Measurements from ENCODE around the gene FAM3D.

GRCh38 chr3:58657571-58658141 is 8.9 kb downstream of the FAM3D start:
- TF ChIP-seq CTCF (IDR thresholded peaks at IDR 0.05) (no peak), POLR2A (IDR thresholded peaks at IDR 0.05) (no peak)

Data from testis (tissue), 2 donors.